ENCODE measurements around the gene FXR2. TPM values are rescaled to one million over a fixed set of nuclear protein-coding genes. Genes with fewer than 3 reads are reported as not detected.

The FXR2 gene
- total RNA-seq, 3 donors from 2014 or later (not counting 1 experiment from before 2014, with no cell fraction given), result 23.7 to 40.2 (median 29.5) TPM

GRCh38 chr17:7548585-7549400, 65.9 kb downstream of the FXR2 start, which contains the start of gene TNFSF12:
TNFSF12 (plus strand) TSS chr17:7549058; CDS start chr17:7549154, 96 bp downstream.
- DNase-seq, result peak; percentile 53 to 69
- WGBS (ENCODE audit: insufficient coverage), result 1% methylated on average over 65 of the region's 65 CpGs
- H3K9me3 ChIP-seq (ENCODE audit: control insufficient read depth, insufficient read depth, low read length), result no peaks in the 10 kb centered on the region
- peak; percentile 81 to 83 (median 83) for ATAC-seq
- Mint-ChIP-seq H3K27ac (peak within 1 kb of the TSS; percentile 82 to 86), H3K4me3 (peak within 1 kb of the TSS; percentile 90), H3K9me3 (no peaks in the 10 kb centered on the region), H3K4me1 (peaks cover 49 to 59% of the 10 kb centered on the region in 2 donors), H3K36me3 (no peaks in the 10 kb centered on the region), H3K27me3 (ENCODE audit: low read depth in 2 of 2) (no peaks in the 10 kb centered on the region)
- H3K27ac ChIP-seq (ENCODE audit: low read length), result peak within 1 kb of the TSS; percentile 77
- TF ChIP-seq CTCF (IDR thresholded peaks at IDR 0.05), result peak; percentile 12
- H3K4me1 ChIP-seq (ENCODE audit: control insufficient read depth, insufficient read depth, low read length), result peaks cover 50% of the 10 kb centered on the region
- peak within 1 kb of the TSS; percentile 64 for H3K4me3 ChIP-seq (ENCODE audit: low read length)
- intact Hi-C loops (cut with micrococcal nuclease), result no loop called here
- peaks cover 2% of the 10 kb centered on the region for H3K36me3 ChIP-seq (ENCODE audit: control insufficient read depth, insufficient read depth, low read length)
- no peaks in the 10 kb centered on the region for H3K27me3 ChIP-seq (ENCODE audit: control insufficient read depth, insufficient read depth, low read length)

- Histone ChIP-seq H3K27me3 (ENCODE audit: control insufficient read depth, insufficient read depth, low read length) (no peaks in the 10 kb centered on the region), H3K4me3 (ENCODE audit: low read length) (no peak overlapping the region), H3K9me3 (ENCODE audit: control insufficient read depth, insufficient read depth, low read length) (no peaks in the 10 kb centered on the region), H3K36me3 (ENCODE audit: control insufficient read depth, insufficient read depth, low read length) (no peaks in the 10 kb centered on the region), H3K4me1 (ENCODE audit: control insufficient read depth, insufficient read depth, low read length) (peaks cover 22% of the 10 kb centered on the region), H3K27ac (ENCODE audit: low read length) (no peak overlapping the region)
- no peak for ATAC-seq
- H3K27ac Mint-ChIP-seq, result no peak overlapping the region
- intact Hi-C loops (cut with micrococcal nuclease), result no loop called here
- no peak for DNase-seq
- peaks cover 21% of the 10 kb centered on the region in 2 donors for H3K4me1 Mint-ChIP-seq
- no peak for TF ChIP-seq CTCF (IDR thresholded peaks at IDR 0.05)
- H3K4me3 Mint-ChIP-seq, result no peak overlapping the region
- H3K27me3 Mint-ChIP-seq (ENCODE audit: low read depth in 2 of 2), result no peaks in the 10 kb centered on the region
- H3K9me3 Mint-ChIP-seq, result no peaks in the 10 kb centered on the region
- WGBS (ENCODE audit: insufficient coverage), result 93% methylated on average over 6 of the region's 6 CpGs
- H3K36me3 Mint-ChIP-seq, result no peaks in the 10 kb centered on the region
Observed at GRCh38 chr17:7544911-7545310, 69.8 kb downstream of the FXR2 start.

Other genes with a start within 250 kb of the FXR2 start
- 1 to 10 TPM in 1 of 3 donors, under 1 TPM in 2; 0.18 to 1.7 (median 0.73) TPM for gene TNK1, start 233.8 kb downstream of the FXR2 start, total RNA-seq
- 10 to 100 TPM; 38.2 to 57.8 (median 47.0) TPM for gene PLSCR3, start 220.4 kb downstream of the FXR2 start, total RNA-seq
- 10 to 100 TPM; 31.8 to 35.9 (median 34.2) TPM for gene TMEM256, start 210.8 kb downstream of the FXR2 start, total RNA-seq
- gene NLGN2, start 207.1 kb downstream of the FXR2 start, total RNA-seq, result 1 to 10 TPM; 2.8 to 3.4 (median 3.1) TPM
- not detected for gene SPEM1, start 194.6 kb downstream of the FXR2 start, total RNA-seq
- gene SPEM2, start 189.3 kb downstream of the FXR2 start, total RNA-seq, result not detected
- gene SPEM3, start 186.0 kb downstream of the FXR2 start, total RNA-seq, result not detected
- 1 to 10 TPM; 5.1 to 8.6 (median 7.0) TPM for gene TMEM102, start 179.5 kb downstream of the FXR2 start, total RNA-seq
- gene FGF11, start 175.4 kb downstream of the FXR2 start, total RNA-seq, result 1 to 10 TPM; 1.2 to 4.2 (median 1.9) TPM
- gene CHRNB1, start 169.8 kb downstream of the FXR2 start, total RNA-seq, result 10 to 100 TPM in 2 of 3 donors, 1 to 10 TPM in 1; 9.8 to 10.4 (median 10.2) TPM
- gene ZBTB4, start 135.3 kb downstream of the FXR2 start, total RNA-seq, result 10 to 100 TPM; 64.0 to 72.5 (median 68.4) TPM
- gene SLC35G6, start 133.5 kb downstream of the FXR2 start, total RNA-seq, result not detected
- gene POLR2A, start 130.5 kb downstream of the FXR2 start, total RNA-seq, result 100 to 1,000 TPM; 515 to 879 (median 524) TPM
- 10 to 100 TPM; 49.1 to 62.6 (median 60.3) TPM for gene TNFSF12, start 65.8 kb downstream of the FXR2 start, total RNA-seq
- gene TNFSF13, start 56.1 kb downstream of the FXR2 start, total RNA-seq, result 10 to 100 TPM in 1 of 3 donors, 1 to 10 TPM in 2; 2.7 to 11.1 (median 2.7) TPM
- 10 to 100 TPM; 36.9 to 42.3 (median 39.1) TPM for gene SENP3, start 53.0 kb downstream of the FXR2 start, total RNA-seq
- 10 to 100 TPM in 2 of 3 donors, 1 to 10 TPM in 1; 1.4 to 24.7 (median 13.0) TPM for gene CD68, start 35.3 kb downstream of the FXR2 start, total RNA-seq
- 10 to 100 TPM; 26.3 to 29.2 (median 27.1) TPM for gene MPDU1, start 31.0 kb downstream of the FXR2 start, total RNA-seq
- under 1 TPM in 1 of 3 donors, not detected in 2; 0.27 TPM for gene SOX15, start 24.8 kb downstream of the FXR2 start, total RNA-seq
- gene SAT2, start 12.9 kb upstream of the FXR2 start, total RNA-seq, result 10 to 100 TPM; 63.0 to 71.6 (median 70.1) TPM
- gene SHBG, start 15.2 kb upstream of the FXR2 start, total RNA-seq, result not detected
- gene ATP1B2, start 36.0 kb upstream of the FXR2 start, total RNA-seq, result under 1 TPM in 2 of 3 donors, not detected in 1; 0.18 to 0.19 TPM
- gene TP53, start 72.6 kb upstream of the FXR2 start, total RNA-seq, result 10 to 100 TPM; 56.5 to 65.5 (median 62.0) TPM
- gene WRAP53, start 73.6 kb upstream of the FXR2 start, total RNA-seq, result 10 to 100 TPM in 2 of 3 donors, 1 to 10 TPM in 1; 9.9 to 12.8 (median 12.0) TPM
- not detected for gene EFNB3, start 90.3 kb upstream of the FXR2 start, total RNA-seq
- gene DNAH2, start 102.8 kb upstream of the FXR2 start, total RNA-seq, result under 1 TPM in 2 of 3 donors, not detected in 1; 0.05 to 0.07 TPM
- 100 to 1,000 TPM; 104 to 165 (median 149) TPM for gene KDM6B, start 219.3 kb upstream of the FXR2 start, total RNA-seq
- gene TMEM88, start 240.2 kb upstream of the FXR2 start, total RNA-seq, result 10 to 100 TPM; 12.7 to 45.5 (median 27.6) TPM
- gene NAA38, start 242.7 kb upstream of the FXR2 start, total RNA-seq, result 10 to 100 TPM; 35.9 to 40.3 (median 37.3) TPM
- 10 to 100 TPM; 11.0 to 18.3 (median 11.5) TPM for gene CYB5D1, start 243.1 kb upstream of the FXR2 start, total RNA-seq